ENCODE measurements around the gene FCRL5. TPM values are rescaled to one million over a fixed set of nuclear protein-coding genes. Genes with fewer than 3 reads are reported as not detected.

The FCRL5 gene
- total RNA-seq, 4 donors from 2014 or later, result 0.15 to 1.2 TPM; not detected in 2

- H3K4me3 ChIP-seq (replicated peaks in 1 of 3), result no peak overlapping the region
- intact Hi-C loops (cut with DNase I), result no loop called here
- H3K4me1 ChIP-seq, result peaks cover 0 to 5% of the 10 kb centered on the region in 2 donors
- H3K36me3 ChIP-seq, result no peaks in the 10 kb centered on the region
- no peak overlapping the region for H3K27ac ChIP-seq
- TF ChIP-seq, protein P1, sequence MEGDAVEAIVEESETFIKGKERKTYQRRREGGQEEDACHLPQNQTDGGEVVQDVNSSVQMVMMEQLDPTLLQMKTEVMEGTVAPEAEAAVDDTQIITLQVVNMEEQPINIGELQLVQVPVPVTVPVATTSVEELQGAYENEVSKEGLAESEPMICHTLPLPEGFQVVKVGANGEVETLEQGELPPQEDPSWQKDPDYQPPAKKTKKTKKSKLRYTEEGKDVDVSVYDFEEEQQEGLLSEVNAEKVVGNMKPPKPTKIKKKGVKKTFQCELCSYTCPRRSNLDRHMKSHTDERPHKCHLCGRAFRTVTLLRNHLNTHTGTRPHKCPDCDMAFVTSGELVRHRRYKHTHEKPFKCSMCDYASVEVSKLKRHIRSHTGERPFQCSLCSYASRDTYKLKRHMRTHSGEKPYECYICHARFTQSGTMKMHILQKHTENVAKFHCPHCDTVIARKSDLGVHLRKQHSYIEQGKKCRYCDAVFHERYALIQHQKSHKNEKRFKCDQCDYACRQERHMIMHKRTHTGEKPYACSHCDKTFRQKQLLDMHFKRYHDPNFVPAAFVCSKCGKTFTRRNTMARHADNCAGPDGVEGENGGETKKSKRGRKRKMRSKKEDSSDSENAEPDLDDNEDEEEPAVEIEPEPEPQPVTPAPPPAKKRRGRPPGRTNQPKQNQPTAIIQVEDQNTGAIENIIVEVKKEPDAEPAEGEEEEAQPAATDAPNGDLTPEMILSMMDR (IDR thresholded peaks at IDR 0.05), result no peak
- TF ChIP-seq POLR2A (IDR thresholded peaks at IDR 0.05), result no peak
- DNase-seq, result no peak
- H3K9me3 ChIP-seq, result no peaks in the 10 kb centered on the region
- WGBS, 2 donors, result 81 to 89% methylated on average over 3 of the region's 3 CpGs
- H3K27me3 ChIP-seq, result no peaks in the 10 kb centered on the region
These were observed 19.7 kb downstream of the FCRL5 start for GRCh38 chr1:157532569-157532968.

DNA sequence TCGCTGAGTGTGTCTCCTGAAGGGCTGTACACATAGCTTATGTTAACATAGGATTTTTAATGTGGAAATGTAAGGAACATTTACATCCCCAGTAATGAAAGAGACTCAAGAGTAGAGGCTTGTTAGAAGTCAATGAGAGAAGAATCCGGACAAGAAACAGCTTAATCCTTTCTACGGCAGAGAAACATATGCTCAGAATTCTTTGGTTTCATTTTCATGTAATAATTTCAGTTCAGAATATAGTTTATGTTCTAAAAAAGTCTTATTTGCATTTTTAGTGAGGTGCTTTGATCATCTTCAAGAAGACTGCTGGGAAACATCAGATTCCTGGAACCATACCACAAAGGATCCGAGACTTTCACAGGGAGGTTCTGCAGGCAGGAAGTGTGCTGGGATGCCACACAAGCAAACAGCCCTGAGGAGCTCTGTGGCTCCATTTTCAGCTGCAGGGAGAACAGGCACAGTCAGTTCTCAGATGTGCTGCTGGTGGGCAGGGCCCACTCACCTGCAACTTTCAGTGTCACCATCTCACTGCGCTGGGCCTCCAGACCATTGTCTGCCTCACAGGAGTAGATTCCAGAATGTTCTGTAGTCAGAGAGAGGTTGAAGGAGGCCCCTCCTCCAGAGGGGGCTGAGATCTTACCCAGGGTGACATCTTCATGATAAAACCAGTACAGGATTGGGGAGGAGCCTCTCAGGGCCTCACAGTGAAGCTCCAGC, 28.4 kb downstream of the FCRL5 start:
- Histone ChIP-seq H3K9me3 (no peaks in the 10 kb centered on the region), H3K27ac (no peak overlapping the region), H3K27me3 (no peaks in the 10 kb centered on the region), H3K4me3 (replicated peaks in 1 of 3) (no peak overlapping the region), H3K36me3 (no peaks in the 10 kb centered on the region), H3K4me1 (no peaks in the 10 kb centered on the region)
- TF ChIP-seq, protein P1 (IDR thresholded peaks at IDR 0.05), result no peak
- no peak for TF ChIP-seq POLR2A (IDR thresholded peaks at IDR 0.05)
- intact Hi-C loops (cut with DNase I), result no loop called here
- WGBS, 2 donors, result 87 to 95% methylated on average over 4 to 5 of the region's 5 CpGs
- DNase-seq, result no peak

DNA sequence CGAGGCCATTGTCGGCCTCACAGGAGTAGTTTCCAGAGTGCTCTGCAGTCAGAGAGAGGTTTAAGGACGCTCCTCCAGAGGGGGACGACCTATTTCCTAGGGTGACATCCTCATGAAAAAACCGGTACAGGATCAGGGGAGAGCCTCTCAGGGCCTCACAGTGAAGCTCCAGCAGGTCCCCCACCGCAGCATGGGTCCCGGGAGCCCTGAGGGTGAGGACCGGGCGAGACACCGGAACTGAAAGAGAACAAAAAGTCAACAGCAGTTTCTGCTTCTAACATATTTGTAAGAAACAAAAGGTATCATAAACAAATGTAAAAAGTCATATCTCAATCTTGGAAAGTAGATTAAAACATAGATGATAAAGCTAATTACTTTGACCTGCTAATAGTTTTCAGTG, 31.3 kb downstream of the FCRL5 start:
- WGBS, 2 donors, result 89 to 93% methylated on average over 10 of the region's 10 CpGs
- no peak overlapping the region for H3K4me3 ChIP-seq (replicated peaks in 1 of 3)
- H3K9me3 ChIP-seq, result no peaks in the 10 kb centered on the region
- intact Hi-C loops (cut with DNase I), result no loop called here
- H3K4me1 ChIP-seq, result no peaks in the 10 kb centered on the region
- H3K27me3 ChIP-seq, result no peaks in the 10 kb centered on the region
- no peak overlapping the region for H3K27ac ChIP-seq
- H3K36me3 ChIP-seq, result no peaks in the 10 kb centered on the region
- no peak for DNase-seq
- TF ChIP-seq, protein P1 (IDR thresholded peaks at IDR 0.05), result no peak
- no peak for TF ChIP-seq POLR2A (IDR thresholded peaks at IDR 0.05)

- no peaks in the 10 kb centered on the region for H3K36me3 ChIP-seq
- H3K4me3 ChIP-seq (replicated peaks in 1 of 3), result no peak overlapping the region
- H3K27me3 ChIP-seq, result no peaks in the 10 kb centered on the region
- 94 to 95% methylated on average over 14 to 18 of the region's 20 CpGs for WGBS, 2 donors
- TF ChIP-seq POLR2A (IDR thresholded peaks at IDR 0.05), result no peak
- TF ChIP-seq, protein P1 (IDR thresholded peaks at IDR 0.05), result no peak
- no peak overlapping the region for H3K27ac ChIP-seq
- DNase-seq, result no peak
- intact Hi-C loops (cut with DNase I), result no loop called here
- H3K4me1 ChIP-seq, result no peaks in the 10 kb centered on the region
- H3K9me3 ChIP-seq, result no peaks in the 10 kb centered on the region
These were observed 31.9 kb downstream of the FCRL5 start for GRCh38 chr1:157520386-157520935.

GRCh38 chr1:157519451-157519850, 32.9 kb downstream of the FCRL5 start:
- H3K4me1 ChIP-seq, result no peaks in the 10 kb centered on the region
- no peaks in the 10 kb centered on the region for H3K36me3 ChIP-seq
- H3K27me3 ChIP-seq, result no peaks in the 10 kb centered on the region
- no peak overlapping the region for H3K27ac ChIP-seq
- WGBS, 2 donors, result 96 to 98% methylated on average over 2 of the region's 2 CpGs
- DNase-seq, result no peak
- no peak for TF ChIP-seq POLR2A (IDR thresholded peaks at IDR 0.05)
- TF ChIP-seq, protein P1 (IDR thresholded peaks at IDR 0.05), result no peak
- H3K4me3 ChIP-seq (replicated peaks in 1 of 3), result no peak overlapping the region
- intact Hi-C loops (cut with DNase I), result no loop called here
- H3K9me3 ChIP-seq, result no peaks in the 10 kb centered on the region
